Measurements from ENCODE around the gene SLX4IP. TPM values are rescaled to one million over a fixed set of nuclear protein-coding genes. Genes with fewer than 3 reads are reported as not detected.

Gene SLX4IP
- total and polyA plus RNA-seq, 2 of the 13 experiments (the other 11 are each of a cell fraction or from before 2014, with no cell fraction given), result 3.6 to 7.3 TPM

- TF ChIP-seq SIX4 (CRISPR knock-in tag; IDR thresholded peaks at IDR 0.05) (no peak), THRA (CRISPR knock-in tag; IDR thresholded peaks at IDR 0.05; ENCODE audit: borderline replicate concordance) (no peak), MBNL3 (CRISPR knock-in tag; conservative IDR thresholded peaks at IDR 0.05) (no peak), SRF (IDR thresholded peaks at IDR 0.05; ENCODE audit: low read depth, low read length) (no peak), RFX3 (CRISPR knock-in tag; IDR thresholded peaks at IDR 0.05) (no peak), ZNF589 (CRISPR knock-in tag; conservative IDR thresholded peaks at IDR 0.05) (no peak), ZNF790 (CRISPR knock-in tag; IDR thresholded peaks at IDR 0.05; ENCODE audit: borderline replicate concordance) (no peak), DRAP1 (CRISPR knock-in tag; IDR thresholded peaks at IDR 0.05) (no peak), ZBTB1 (CRISPR knock-in tag; IDR thresholded peaks at IDR 0.05; ENCODE audit: borderline replicate concordance) (no peak), SOX5 (CRISPR knock-in tag; IDR thresholded peaks at IDR 0.05; ENCODE audit: borderline replicate concordance) (no peak), ZFP36L2 (CRISPR knock-in tag; IDR thresholded peaks at IDR 0.05) (no peak), ZNF512 (CRISPR knock-in tag; IDR thresholded peaks at IDR 0.05) (no peak), ADNP (CRISPR knock-in tag; IDR thresholded peaks at IDR 0.05) (no peak), HDAC2 (CRISPR knock-in tag; IDR thresholded peaks at IDR 0.05) (no peak; the same call in 1 of the 2 replicates), PHF21A (CRISPR knock-in tag; IDR thresholded peaks at IDR 0.05) (no peak), HOXA7 (CRISPR knock-in tag; IDR thresholded peaks at IDR 0.05) (0 out of 2 replicates have a peak, but pooled peaks have one; percentile 62), ZKSCAN5 (CRISPR knock-in tag; IDR thresholded peaks at IDR 0.05) (no peak; the same call in 1 of the 2 replicates), FOXK1 (CRISPR knock-in tag; IDR thresholded peaks at IDR 0.05; ENCODE audit: borderline replicate concordance, low read depth) (no peak; the same call in 1 of the 2 replicates), ZIK1 (CRISPR knock-in tag; IDR thresholded peaks at IDR 0.05; ENCODE audit: borderline replicate concordance, low read depth) (no peak)
- TF ChIP-seq, protein P1, sequence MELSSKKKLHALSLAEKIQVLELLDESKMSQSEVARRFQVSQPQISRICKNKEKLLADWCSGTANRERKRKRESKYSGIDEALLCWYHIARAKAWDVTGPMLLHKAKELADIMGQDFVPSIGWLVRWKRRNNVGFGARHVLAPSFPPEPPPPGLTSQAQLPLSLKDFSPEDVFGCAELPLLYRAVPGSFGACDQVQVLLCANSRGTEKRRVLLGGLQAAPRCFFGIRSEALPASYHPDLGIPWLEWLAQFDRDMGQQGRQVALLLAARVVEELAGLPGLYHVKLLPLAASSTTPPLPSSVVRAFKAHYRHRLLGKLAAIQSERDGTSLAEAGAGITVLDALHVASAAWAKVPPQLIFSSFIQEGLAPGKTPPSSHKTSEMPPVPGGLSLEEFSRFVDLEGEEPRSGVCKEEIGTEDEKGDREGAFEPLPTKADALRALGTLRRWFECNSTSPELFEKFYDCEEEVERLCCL (CRISPR knock-in tag; IDR thresholded peaks at IDR 0.05; ENCODE audit: borderline replicate concordance), result 0 out of 2 replicates have a peak, but pooled peaks have one; percentile 13
- TF ChIP-seq, protein P2, sequence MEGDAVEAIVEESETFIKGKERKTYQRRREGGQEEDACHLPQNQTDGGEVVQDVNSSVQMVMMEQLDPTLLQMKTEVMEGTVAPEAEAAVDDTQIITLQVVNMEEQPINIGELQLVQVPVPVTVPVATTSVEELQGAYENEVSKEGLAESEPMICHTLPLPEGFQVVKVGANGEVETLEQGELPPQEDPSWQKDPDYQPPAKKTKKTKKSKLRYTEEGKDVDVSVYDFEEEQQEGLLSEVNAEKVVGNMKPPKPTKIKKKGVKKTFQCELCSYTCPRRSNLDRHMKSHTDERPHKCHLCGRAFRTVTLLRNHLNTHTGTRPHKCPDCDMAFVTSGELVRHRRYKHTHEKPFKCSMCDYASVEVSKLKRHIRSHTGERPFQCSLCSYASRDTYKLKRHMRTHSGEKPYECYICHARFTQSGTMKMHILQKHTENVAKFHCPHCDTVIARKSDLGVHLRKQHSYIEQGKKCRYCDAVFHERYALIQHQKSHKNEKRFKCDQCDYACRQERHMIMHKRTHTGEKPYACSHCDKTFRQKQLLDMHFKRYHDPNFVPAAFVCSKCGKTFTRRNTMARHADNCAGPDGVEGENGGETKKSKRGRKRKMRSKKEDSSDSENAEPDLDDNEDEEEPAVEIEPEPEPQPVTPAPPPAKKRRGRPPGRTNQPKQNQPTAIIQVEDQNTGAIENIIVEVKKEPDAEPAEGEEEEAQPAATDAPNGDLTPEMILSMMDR (CRISPR knock-in tag; IDR thresholded peaks at IDR 0.05), result peak; percentile 29
Observed at GRCh38 chr20:10671919-10672623, 237.0 kb downstream of the SLX4IP start (continued).
